MM.1S (cell line): ENCODE data around the gene SAMD4A.

Experiments
- DNase-seq: peaks from one replicate; pipeline ENCODE4 v3.0.0-alpha.2; 2015
- H2AFZ ChIP-seq: fragments of 300-600 bp; sonication (generic); 2 replicates; pipeline ENCODE4 v1.6.0; 2016; ENCODE audit warnings: antibody characterized with exemption, low read length
- H3F3A ChIP-seq: fragments of 300-600 bp; sonication (generic); 2 replicates; pipeline ENCODE4 v1.6.1; 2016; ENCODE audit warnings: mild to moderate bottlenecking, antibody characterized with exemption, low read length, moderate library complexity, mixed read lengths; ENCODE audit not compliant: insufficient read depth
- H3K27ac ChIP-seq: fragments of 300-600 bp; sonication (generic); 2 replicates; pipeline ENCODE4 v1.5.1; 2016; ENCODE audit warnings: mild to moderate bottlenecking, low read length
- H3K27me3 ChIP-seq: fragments of 300-600 bp; sonication (generic); replicated peaks from 2 replicates; pipeline ENCODE4 v1.6.0; 2016; ENCODE audit warnings: low read length; ENCODE audit not compliant: insufficient read depth
- H3K36me3 ChIP-seq: fragments of 300-600 bp; sonication (generic); replicated peaks from 2 replicates; pipeline ENCODE4 v1.6.1; 2016; ENCODE audit warnings: mild to moderate bottlenecking, low read length, mixed read lengths; ENCODE audit not compliant: insufficient read depth
- H3K4me1 ChIP-seq: fragments of 300-600 bp; sonication (generic); 2 replicates; pipeline ENCODE4 v1.6.1; 2016; ENCODE audit warnings: low read length, mixed read lengths
- H3K4me2 ChIP-seq: fragments of 300-600 bp; sonication (generic); 2 replicates; pipeline ENCODE4 v1.6.0; 2016; ENCODE audit warnings: low read depth, low read length
- H3K4me3 ChIP-seq: fragments of 300-600 bp; sonication (generic); 2 replicates; pipeline ENCODE4 v1.5.1; 2016; ENCODE audit warnings: low read length, mixed read lengths
- H3K79me2 ChIP-seq: fragments of 300-600 bp; sonication (generic); 2 replicates; pipeline ENCODE4 v1.6.1; 2016; ENCODE audit warnings: mixed run types, low read length, mixed read lengths
- H3K9ac ChIP-seq: fragments of 300-600 bp; sonication (generic); 2 replicates; pipeline ENCODE4 v1.6.1; 2016; ENCODE audit warnings: low read length, mixed read lengths
- H3K9me2 ChIP-seq: fragments of 300-600 bp; sonication (generic); replicated peaks from 2 replicates; pipeline ENCODE4 v1.6.1; 2016; ENCODE audit warnings: mild to moderate bottlenecking, low read length, mixed read lengths; ENCODE audit not compliant: insufficient read depth
- H3K9me3 ChIP-seq: fragments of 300-600 bp; sonication (generic); replicated peaks from 2 replicates; pipeline ENCODE4 v1.6.1; 2016; ENCODE audit warnings: mild to moderate bottlenecking, low read length, mixed read lengths; ENCODE audit not compliant: insufficient read depth
- H4K20me1 ChIP-seq: fragments of 300-600 bp; sonication (generic); 2 replicates; pipeline ENCODE4 v1.6.1; 2016; ENCODE audit warnings: mild to moderate bottlenecking, low read length, moderate library complexity, mixed read lengths; ENCODE audit not compliant: insufficient read depth
- EZH2 ChIP-seq: fragments of 300-600 bp; sonication (generic); optimal IDR thresholded peaks from 2 replicates; pipeline ENCODE3; 2017; ENCODE audit warnings: low read depth, mild to moderate bottlenecking, antibody characterized with exemption, low read length, mixed read lengths
- EZH2phosphoT487 ChIP-seq: fragments of 300-600 bp; sonication (generic); IDR thresholded peaks from 2 replicates; pipeline ENCODE4 v1.6.1; 2018; ENCODE audit warnings: antibody characterized with exemption, low read length
- TF ChIP-seq, protein P1 (sequence below): fragments of 300-600 bp; sonication (generic); IDR thresholded peaks from 2 replicates; pipeline ENCODE4 v1.5.1; 2016; ENCODE audit warnings: antibody characterized with exemption, low read length, mixed read lengths

SAMD4A gene

DNA sequence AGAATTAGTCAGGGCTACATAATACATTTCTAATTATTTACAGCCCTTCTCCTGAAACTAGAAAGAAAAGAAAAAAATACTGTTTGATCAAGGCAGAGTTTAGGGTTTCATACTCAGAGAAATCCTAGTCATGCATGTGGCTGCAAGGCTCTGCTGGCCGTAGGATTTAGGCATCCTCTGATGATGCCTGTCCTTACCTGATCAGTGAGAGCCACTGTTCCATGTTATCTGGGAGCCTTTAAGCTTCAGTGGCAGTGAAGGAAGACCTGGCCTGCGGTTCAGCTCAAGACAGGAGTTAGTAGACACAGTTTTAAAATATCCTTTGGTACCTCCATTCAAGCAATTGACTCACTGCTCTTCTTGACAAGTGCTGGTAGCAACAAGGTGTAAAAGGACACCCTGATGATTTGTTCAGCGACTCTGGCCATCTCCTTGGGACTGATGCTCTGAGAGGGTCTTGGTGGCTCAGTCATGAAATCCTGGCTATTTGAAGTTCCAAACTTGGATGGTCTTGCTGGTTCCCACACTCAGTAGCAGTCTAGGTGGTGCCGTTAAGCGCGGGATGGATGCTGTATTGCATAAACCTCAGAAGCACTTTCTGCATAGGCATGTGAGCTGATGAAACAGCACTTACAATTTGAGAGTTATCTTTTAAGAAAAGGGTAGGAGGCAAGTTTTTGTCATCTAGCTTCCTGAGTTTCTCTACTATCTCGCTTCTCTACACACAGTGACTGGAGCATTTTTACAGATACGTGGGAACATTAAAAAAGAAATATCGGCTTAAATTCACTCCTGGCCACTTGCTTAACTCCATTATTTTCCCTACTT is 162.0 kb downstream of the SAMD4A start:
- Histone ChIP-seq H3K4me3 (no peak overlapping the region), H3K36me3 (no peaks in the 10 kb centered on the region), H2AFZ (no peak overlapping the region), H3K27ac (no peak overlapping the region), H3K27me3 (no peaks in the 10 kb centered on the region; the same call in 1 of the 2 replicates), H3K4me1 (peaks cover 6% of the 10 kb centered on the region; the same call in 1 of the 2 replicates), H3K4me2 (no peak overlapping the region), H3K79me2 (no peaks in the 10 kb centered on the region), H3F3A (peaks cover 9% of the 10 kb centered on the region), H3K9me3 (no peaks in the 10 kb centered on the region), H3K9me2 (no peaks in the 10 kb centered on the region), H3K9ac (no peak overlapping the region), H4K20me1 (no peaks in the 10 kb centered on the region)
- TF ChIP-seq EZH2, result no peak
- TF ChIP-seq, protein P1, sequence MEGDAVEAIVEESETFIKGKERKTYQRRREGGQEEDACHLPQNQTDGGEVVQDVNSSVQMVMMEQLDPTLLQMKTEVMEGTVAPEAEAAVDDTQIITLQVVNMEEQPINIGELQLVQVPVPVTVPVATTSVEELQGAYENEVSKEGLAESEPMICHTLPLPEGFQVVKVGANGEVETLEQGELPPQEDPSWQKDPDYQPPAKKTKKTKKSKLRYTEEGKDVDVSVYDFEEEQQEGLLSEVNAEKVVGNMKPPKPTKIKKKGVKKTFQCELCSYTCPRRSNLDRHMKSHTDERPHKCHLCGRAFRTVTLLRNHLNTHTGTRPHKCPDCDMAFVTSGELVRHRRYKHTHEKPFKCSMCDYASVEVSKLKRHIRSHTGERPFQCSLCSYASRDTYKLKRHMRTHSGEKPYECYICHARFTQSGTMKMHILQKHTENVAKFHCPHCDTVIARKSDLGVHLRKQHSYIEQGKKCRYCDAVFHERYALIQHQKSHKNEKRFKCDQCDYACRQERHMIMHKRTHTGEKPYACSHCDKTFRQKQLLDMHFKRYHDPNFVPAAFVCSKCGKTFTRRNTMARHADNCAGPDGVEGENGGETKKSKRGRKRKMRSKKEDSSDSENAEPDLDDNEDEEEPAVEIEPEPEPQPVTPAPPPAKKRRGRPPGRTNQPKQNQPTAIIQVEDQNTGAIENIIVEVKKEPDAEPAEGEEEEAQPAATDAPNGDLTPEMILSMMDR, result no peak
- DNase-seq, result no peak

DNA sequence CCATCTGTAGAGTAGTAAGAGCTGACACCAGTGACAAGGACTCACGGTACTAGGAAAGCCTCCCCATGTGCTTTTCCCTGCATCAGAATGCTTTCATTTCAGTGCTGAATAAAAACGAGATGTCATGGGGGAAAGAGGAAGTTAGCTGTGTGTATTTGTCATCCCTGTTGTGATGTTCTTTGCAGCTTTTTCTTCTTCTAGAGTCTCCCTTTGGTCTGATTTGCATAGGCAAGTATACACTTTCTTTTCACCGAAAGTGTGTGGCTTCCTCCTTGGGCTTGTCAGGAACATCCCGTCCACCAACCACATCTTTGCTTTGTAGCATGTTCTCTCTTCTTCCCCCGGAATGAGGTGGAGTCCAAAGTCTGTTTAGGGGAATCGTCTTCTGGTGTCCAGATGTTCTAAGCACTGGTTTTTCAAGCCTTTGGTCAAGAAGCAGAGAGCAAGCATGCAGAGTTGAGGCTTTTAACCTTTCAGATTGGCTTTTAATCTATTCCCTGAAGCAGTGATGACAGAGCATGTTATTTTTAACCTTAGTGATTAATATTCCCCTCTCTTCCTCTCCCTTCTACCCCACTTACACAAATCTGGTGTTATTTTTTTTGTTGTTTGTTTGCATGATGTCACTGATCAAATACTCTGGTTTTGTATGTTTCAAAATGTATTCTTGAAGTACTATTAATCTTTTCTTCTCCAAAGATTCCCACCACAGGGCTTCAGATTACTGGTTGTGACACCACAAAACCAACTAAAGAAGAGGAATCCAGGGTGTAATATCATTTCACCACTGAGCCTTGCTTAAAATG is 163.4 kb downstream of the SAMD4A start:
- TF ChIP-seq, protein P1, result no peak
- no peak for TF ChIP-seq EZH2
- no peak for TF ChIP-seq EZH2phosphoT487
- DNase-seq, result peak; percentile 33
- no peak overlapping the region for H3K9ac ChIP-seq
- H3K36me3 ChIP-seq, result no peaks in the 10 kb centered on the region
- no peaks in the 10 kb centered on the region for H3K9me2 ChIP-seq
- H3K27ac ChIP-seq, result no peak overlapping the region
- H3K27me3 ChIP-seq, result no peaks in the 10 kb centered on the region; the same call in 1 of the 2 replicates
- H4K20me1 ChIP-seq, result no peaks in the 10 kb centered on the region
- H2AFZ ChIP-seq, result no peak overlapping the region
- H3F3A ChIP-seq, result peaks cover 9% of the 10 kb centered on the region
- peaks cover 6% of the 10 kb centered on the region; the same call in 1 of the 2 replicates for H3K4me1 ChIP-seq
- peak overlapping the region; percentile 74 for H3K4me2 ChIP-seq
- no peaks in the 10 kb centered on the region for H3K79me2 ChIP-seq
- H3K9me3 ChIP-seq, result no peaks in the 10 kb centered on the region
- H3K4me3 ChIP-seq, result peak overlapping the region; percentile 27

DNA sequence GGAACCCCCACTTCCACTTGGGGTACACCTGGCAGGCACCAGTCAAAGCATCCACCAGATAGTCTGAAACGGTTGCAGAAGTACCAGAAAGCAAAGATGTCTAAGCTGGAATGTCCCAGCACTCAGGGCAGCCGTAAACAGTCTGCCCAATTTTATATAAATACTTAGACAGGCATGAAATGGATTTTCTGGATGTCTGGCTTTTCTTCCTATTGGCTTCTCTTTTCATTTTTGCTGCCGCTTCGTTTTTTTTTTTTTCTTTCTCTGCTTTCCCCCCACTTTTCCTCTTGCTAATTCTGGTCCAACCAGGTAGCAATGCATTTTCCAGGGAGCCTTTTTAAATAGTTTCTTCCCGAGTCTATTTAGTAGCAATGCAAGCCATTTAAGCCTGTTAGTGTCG is 168.0 kb downstream of the SAMD4A start:
- TF ChIP-seq EZH2 (no peak), EZH2phosphoT487 (no peak)
- TF ChIP-seq, protein P1, result no peak
- no peak overlapping the region for H3K4me3 ChIP-seq
- no peaks in the 10 kb centered on the region for H3K79me2 ChIP-seq
- H3K9ac ChIP-seq, result no peak overlapping the region
- no peak overlapping the region for H3K27ac ChIP-seq
- H3K4me2 ChIP-seq, result no peak overlapping the region
- no peaks in the 10 kb centered on the region for H4K20me1 ChIP-seq
- H3K4me1 ChIP-seq, result peaks cover 6% of the 10 kb centered on the region; the same call in 1 of the 2 replicates
- H2AFZ ChIP-seq, result no peak overlapping the region
- H3F3A ChIP-seq, result peaks cover 7% of the 10 kb centered on the region
- no peaks in the 10 kb centered on the region for H3K36me3 ChIP-seq
- H3K27me3 ChIP-seq, result no peaks in the 10 kb centered on the region; the same call in 1 of the 2 replicates
- H3K9me2 ChIP-seq, result no peaks in the 10 kb centered on the region
- no peak for DNase-seq
- no peaks in the 10 kb centered on the region for H3K9me3 ChIP-seq
